NB4 (cell line): ENCODE measurements around the gene NUDCD2.
A peak's percentile ranks its signal among the peaks of the same experiment; 100 is the strongest.
"Not testable (repeated sequence)": the region's sequence is repeated elsewhere in the genome, so short reads cannot be mapped to it uniquely, and the experiment has no call there.

Experiments
- DNase-seq: peaks from one replicate; pipeline ENCODE4 v3.0.0; 2010; ENCODE audit warnings: low read depth
- H3K4me3 ChIP-seq: one replicate; pipeline ENCODE4 v1.5.1; 2011; ENCODE audit warnings: mild to moderate bottlenecking, low read depth, low read length, moderate library complexity
- CTCF ChIP-seq: IDR thresholded peaks from one replicate; pipeline ENCODE4 v1.5.1; 2012; ENCODE audit warnings: low read depth, low read length
- MAX ChIP-seq: IDR thresholded peaks from 2 replicates; pipeline ENCODE4 v1.6.1; 2011; ENCODE audit warnings: low read depth, low read length
- MYC ChIP-seq: IDR thresholded peaks from 2 replicates; pipeline ENCODE4 v1.6.1; 2011; ENCODE audit warnings: low read depth, low read length
- POLR2A ChIP-seq: IDR thresholded peaks from 2 replicates; pipeline ENCODE4 v1.6.1; 2011; ENCODE audit warnings: mild to moderate bottlenecking; ENCODE audit not compliant: insufficient read length; ENCODE audit errors: extremely low read depth

Gene NUDCD2

GRCh38 chr5:163432544-163432943 is 27.4 kb downstream of the NUDCD2 start:
- no peak for DNase-seq
- no peak overlapping the region for H3K4me3 ChIP-seq
- TF ChIP-seq CTCF (no peak), POLR2A (no peak), MAX (no peak), MYC (no peak)

- peak; percentile 11 for DNase-seq
- H3K4me3 ChIP-seq: not testable (repeated sequence)
Observed at GRCh38 chr5:163426128-163426527, 33.8 kb downstream of the NUDCD2 start.

- no peak overlapping the region for H3K4me3 ChIP-seq
- no peak for TF ChIP-seq POLR2A
- TF ChIP-seq CTCF: no peak
- TF ChIP-seq MAX: no peak
- no peak for TF ChIP-seq MYC
- no peak for DNase-seq
Observed at GRCh38 chr5:163424836-163425235, 35.1 kb downstream of the NUDCD2 start.

GRCh38 chr5:163415673-163416072 is 44.2 kb downstream of the NUDCD2 start:
- DNase-seq, H3K4me3 ChIP-seq: not testable (repeated sequence)

GRCh38 chr5:163410505-163410904 is 49.4 kb downstream of the NUDCD2 start:
- H3K4me3 ChIP-seq: no peak overlapping the region
- DNase-seq: no peak

GRCh38 chr5:163409384-163409783 is 50.5 kb downstream of the NUDCD2 start:
- DNase-seq: no peak
- no peak for TF ChIP-seq MAX
- no peak for TF ChIP-seq CTCF
- no peak for TF ChIP-seq MYC
- no peak for TF ChIP-seq POLR2A

More at GRCh38 chr5:163410505-163410904, 49.4 kb downstream of the NUDCD2 start:
- TF ChIP-seq POLR2A: no peak
- TF ChIP-seq MYC: no peak
- TF ChIP-seq MAX: no peak
- TF ChIP-seq CTCF: no peak

GRCh38 chr5:163408311-163408923 is 51.5 kb downstream of the NUDCD2 start:
- TF ChIP-seq CTCF (peak; percentile 81), POLR2A (no peak), MAX (no peak), MYC (no peak)
- H3K4me3 ChIP-seq: no peak overlapping the region
- peak; percentile 71 for DNase-seq

More at GRCh38 chr5:163409384-163409783, 50.5 kb downstream of the NUDCD2 start:
- no peak overlapping the region for H3K4me3 ChIP-seq
